Stomach (tissue), 9 donors: ENCODE results near the gene VPS51. TPM values are rescaled to one million over a fixed set of nuclear protein-coding genes. Genes with fewer than 3 reads are reported as not detected.

Source experiments
- DNase-seq, 2 donors: peaks; one replicate each; pipeline versions ENCODE4 v3.0.0 to v3.0.0-alpha.2; 2013 to 2019
- H3K27ac ChIP-seq, 5 donors: fragments of 200-600 bp in 4 of 5; sonication (generic) in 4 of 5; one replicate each; pipeline ENCODE4 v1.5.1; 2013 to 2019; ENCODE audit warnings: mild to moderate bottlenecking in 1 of 5, moderate library complexity in 1 of 5
- H3K27me3 ChIP-seq, 3 donors: fragments of 200-600 bp; sonication (generic); one replicate each; pipeline ENCODE4 v1.5.1; 2017 to 2019; ENCODE audit warnings: mixed run types in 1 of 3
- H3K36me3 ChIP-seq, 4 donors: fragments of 200-600 bp; sonication (generic); 1 replicate in 3 of 4; 2 replicates in 1 of 4; pipeline ENCODE4 v1.5.1; 2016 to 2019
- H3K4me1 ChIP-seq, 4 donors: fragments of 200-600 bp; sonication (generic); one replicate each; pipeline ENCODE4 v1.5.1; 2016 to 2019
- H3K4me3 ChIP-seq, 4 donors: fragments of 200-600 bp; sonication (generic) in 3 of 4; one replicate each; pipeline ENCODE4 v1.5.1; 2016 to 2019; ENCODE audit warnings: mild to moderate bottlenecking in 1 of 4
- H3K9me3 ChIP-seq, 4 donors: fragments of 200-600 bp; sonication (generic); one replicate each; pipeline ENCODE4 v1.5.1; 2016 to 2019
- EP300 ChIP-seq: sonication (generic); formaldehyde crosslinking; IDR thresholded peaks from one replicate; pipeline ENCODE4 v1.6.1; 2017; ENCODE audit warnings: antibody characterized with exemption
- POLR2A ChIP-seq, 4 donors: fragments of 450-650 bp; IDR thresholded peaks; one replicate each; pipeline ENCODE4 v1.6.1; 2016; ENCODE audit warnings: antibody characterized with exemption in 4 of 4, control low read depth in 2 of 4, mild to moderate bottlenecking in 1 of 4, moderate library complexity in 1 of 4
- POLR2AphosphoS5 ChIP-seq, 3 donors: sonication (generic); formaldehyde crosslinking; IDR thresholded peaks; one replicate each; pipeline ENCODE4 v1.6.1; 2016; ENCODE audit warnings: antibody characterized with exemption in 3 of 3
- WGBS, 5 donors: extraction: QIAGEN DNeasy Blood & Tissue Kit in 3 of 5; methylation state at CpG; one replicate each; pipeline versions ENCODE4 v1.1.5 to v1.1.7; 2013 to 2018; 5-methylcytosine and 5-hydroxymethylcytosine counted together
- intact Hi-C: fragments of 100-400 bp; cut with DNase I; formaldehyde crosslinking; loops from one replicate; pipeline ENCODE4 v1.15.1; 2023; ENCODE audit warnings: low total_unique reads
- polyA plus RNA-seq, 3 donors: library from polyadenylated mRNA; stranded (reverse); fragments of 200-250 nt; gene quantifications; one replicate each; pipeline ENCODE4 v1.2.3, GENCODE V29; 2013
- total RNA-seq, 5 donors: library from RNA; depleted of rRNA; stranded (reverse); fragments of >200 nt; gene quantifications; one replicate each; pipeline versions ENCODE4 v1.1.0 to v1.2.3, GENCODE V29; 2014 to 2016
- TF ChIP-seq, protein P1 (sequence below), 7 experiments: fragments of 450-650 bp in 4 of 7; fragments of 200-600 bp in 3 of 7; sonication (generic) in 3 of 7; IDR thresholded peaks; one replicate each; pipeline ENCODE4 v1.5.1; 2016 to 2019; ENCODE audit warnings: antibody characterized with exemption in 7 of 7, control low read depth in 2 of 7, mild to moderate bottlenecking in 1 of 7
- donor health status: healthy with polysubstance abuse.
- donor health status: Bipolar disorder and iron deficiency.
- donor health status: healthy.

Gene VPS51
- total and polyA plus RNA-seq, 8 donors: 124 to 2,272 (median 202) TPM

DNA sequence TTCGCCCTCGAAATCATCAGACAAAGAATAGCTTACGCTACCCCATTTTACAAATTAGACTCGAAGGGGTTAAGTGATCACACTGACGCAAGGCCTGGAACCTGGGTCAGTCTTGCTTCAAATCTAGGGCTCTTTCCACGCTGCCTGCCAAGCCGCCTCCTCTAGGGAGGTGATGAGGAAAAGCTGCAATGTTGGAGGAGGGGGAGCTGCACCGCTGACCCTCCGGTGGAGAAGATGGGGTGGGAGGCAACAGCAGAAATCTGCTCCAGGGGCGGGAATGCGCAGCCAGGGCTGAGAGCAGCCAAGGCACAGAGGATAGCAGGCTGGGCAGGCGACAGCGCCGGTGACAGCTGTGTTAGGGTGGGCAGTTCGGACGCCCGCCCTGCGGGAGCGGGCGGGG lies 37.7 kb downstream of the VPS51 start:
- Histone ChIP-seq H3K9me3 (no peaks in the 10 kb centered on the region), H3K4me1 (peaks cover 25 to 50% (median 44%) of the 10 kb centered on the region in 4 donors), H3K36me3 (peaks cover 43 to 44% (median 43%) of the 10 kb centered on the region in 4 donors), H3K4me3 (peak overlapping the region; percentile 80 to 99 (median 92)), H3K27me3 (no peaks in the 10 kb centered on the region), H3K27ac (peak overlapping the region; percentile 94 to 99 (median 98))
- peak; percentile 46 to 77 for DNase-seq
- WGBS, 5 donors: 0 to 1% (median 0%) methylated on average over 18 to 20 of the region's 20 CpGs
- TF ChIP-seq EP300 (no peak), POLR2A (IDR thresholded peaks at IDR 0.05) (no peak), POLR2AphosphoS5 (IDR thresholded peaks at IDR 0.05) (no peak)
- TF ChIP-seq, protein P1, sequence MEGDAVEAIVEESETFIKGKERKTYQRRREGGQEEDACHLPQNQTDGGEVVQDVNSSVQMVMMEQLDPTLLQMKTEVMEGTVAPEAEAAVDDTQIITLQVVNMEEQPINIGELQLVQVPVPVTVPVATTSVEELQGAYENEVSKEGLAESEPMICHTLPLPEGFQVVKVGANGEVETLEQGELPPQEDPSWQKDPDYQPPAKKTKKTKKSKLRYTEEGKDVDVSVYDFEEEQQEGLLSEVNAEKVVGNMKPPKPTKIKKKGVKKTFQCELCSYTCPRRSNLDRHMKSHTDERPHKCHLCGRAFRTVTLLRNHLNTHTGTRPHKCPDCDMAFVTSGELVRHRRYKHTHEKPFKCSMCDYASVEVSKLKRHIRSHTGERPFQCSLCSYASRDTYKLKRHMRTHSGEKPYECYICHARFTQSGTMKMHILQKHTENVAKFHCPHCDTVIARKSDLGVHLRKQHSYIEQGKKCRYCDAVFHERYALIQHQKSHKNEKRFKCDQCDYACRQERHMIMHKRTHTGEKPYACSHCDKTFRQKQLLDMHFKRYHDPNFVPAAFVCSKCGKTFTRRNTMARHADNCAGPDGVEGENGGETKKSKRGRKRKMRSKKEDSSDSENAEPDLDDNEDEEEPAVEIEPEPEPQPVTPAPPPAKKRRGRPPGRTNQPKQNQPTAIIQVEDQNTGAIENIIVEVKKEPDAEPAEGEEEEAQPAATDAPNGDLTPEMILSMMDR (IDR thresholded peaks at IDR 0.05): no peak
- intact Hi-C loops: no loop called here

DNA sequence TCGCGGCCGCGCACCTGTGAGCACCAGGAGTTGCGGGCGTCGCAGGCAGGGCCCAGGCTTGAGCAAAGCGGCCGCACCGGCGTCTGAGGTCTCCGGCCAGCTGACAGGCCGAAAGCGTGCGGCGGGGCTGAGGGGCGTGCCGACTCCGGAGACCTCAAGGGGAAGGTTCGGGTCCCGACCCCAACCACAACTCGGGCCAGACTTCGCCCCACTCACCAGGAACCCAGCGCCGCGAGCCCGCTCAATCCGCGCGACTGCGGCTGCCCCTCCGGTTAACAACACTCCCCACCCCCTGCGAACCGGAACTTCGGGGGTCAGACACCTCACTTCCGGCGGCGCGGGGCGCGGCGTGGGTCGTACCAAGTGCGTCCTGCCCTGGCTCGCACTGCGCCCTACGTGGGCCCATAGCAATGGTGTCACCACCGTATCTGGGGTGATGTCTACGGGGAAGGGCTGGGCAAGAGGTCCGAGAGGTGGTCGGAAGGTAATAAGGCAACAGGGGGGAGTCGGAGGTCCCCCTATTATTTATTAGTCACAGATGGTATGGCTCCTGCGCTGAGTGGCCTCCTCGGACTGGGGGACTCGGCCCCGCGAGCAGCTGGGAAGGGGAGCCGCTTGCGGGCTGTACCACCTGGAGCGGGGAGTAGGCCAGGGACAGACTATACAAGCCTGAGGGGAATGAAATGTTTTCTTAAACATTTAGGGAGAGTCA lies 38.4 kb downstream of the VPS51 start, which contains the start of gene SYVN1:
Gene SYVN1 (minus strand): TSS at position 280 of the 712 bp plus-strand sequence. CDS start 918 bp downstream, outside the sequence.
- 0 to 1% (median 0%) methylated on average over 15 to 60 of the region's 60 CpGs for WGBS, 5 donors
- Histone ChIP-seq H3K27ac (peak within 1 kb of the TSS; percentile 94 to 99 (median 98)), H3K4me1 (peaks cover 25 to 50% (median 44%) of the 10 kb centered on the region in 4 donors), H3K4me3 (peak within 1 kb of the TSS; percentile 80 to 99 (median 92)), H3K27me3 (no peaks in the 10 kb centered on the region), H3K9me3 (no peaks in the 10 kb centered on the region), H3K36me3 (peaks cover 36 to 37% (median 37%) of the 10 kb centered on the region in 4 donors)
- no peak for TF ChIP-seq EP300
- TF ChIP-seq POLR2A (IDR thresholded peaks at IDR 0.05): peak in 2 of 4 donors; percentile 90 to 92
- peak; percentile 94 to 99 (median 99) for TF ChIP-seq POLR2AphosphoS5 (IDR thresholded peaks at IDR 0.05)
- TF ChIP-seq, protein P1 (IDR thresholded peaks at IDR 0.05): no peak
- DNase-seq: peak; percentile 94 to 97
- intact Hi-C loops: no loop called here

DNA sequence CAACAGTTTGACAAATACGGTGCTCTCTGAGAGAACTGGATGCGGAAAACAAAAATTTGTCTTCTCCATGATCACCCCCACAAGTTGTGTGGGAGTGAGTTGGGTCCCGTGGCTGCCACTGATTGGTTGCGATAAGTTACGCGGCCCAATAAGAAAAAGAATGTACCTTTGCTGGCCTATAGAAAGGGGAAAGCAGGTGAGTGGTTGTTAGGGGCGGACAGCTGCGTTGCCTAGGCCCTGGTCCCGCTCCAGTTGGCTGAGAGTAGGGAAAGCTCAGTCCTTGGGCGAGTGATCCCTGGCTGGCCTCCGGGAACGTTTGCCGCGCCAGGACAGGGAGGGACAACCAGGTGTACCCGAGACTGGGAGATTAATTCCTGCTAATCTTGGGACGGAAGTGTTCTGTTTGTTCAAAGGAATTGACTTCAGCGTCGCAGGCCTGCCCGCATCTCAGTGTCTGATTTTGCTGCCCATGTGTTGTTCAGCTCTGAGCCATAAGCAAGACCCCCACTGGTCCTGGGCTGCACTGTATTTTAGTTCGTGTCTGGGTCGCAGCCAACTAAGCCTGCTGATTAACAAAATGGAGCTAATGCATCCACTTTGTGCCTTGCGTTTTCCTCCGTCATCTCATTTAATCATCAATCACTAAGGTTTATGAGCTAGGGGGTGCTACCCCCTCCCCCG lies 39.1 kb downstream of the VPS51 start:
- Histone ChIP-seq H3K36me3 (peaks cover 29 to 30% (median 30%) of the 10 kb centered on the region in 4 donors), H3K27me3 (no peaks in the 10 kb centered on the region), H3K4me1 (peaks cover 25 to 48% (median 43%) of the 10 kb centered on the region in 4 donors), H3K27ac (peak overlapping the region; percentile 94 to 99 (median 98)), H3K9me3 (no peaks in the 10 kb centered on the region), H3K4me3 (peak overlapping the region; percentile 80 to 99 (median 92))
- peak; percentile 98 for DNase-seq
- WGBS, 5 donors: 0 to 2% (median 1%) methylated on average over 24 of the region's 24 CpGs
- TF ChIP-seq, protein P1 (IDR thresholded peaks at IDR 0.05): no peak
- TF ChIP-seq EP300 (no peak), POLR2AphosphoS5 (IDR thresholded peaks at IDR 0.05) (peak; percentile 23 to 91 (median 91)), POLR2A (IDR thresholded peaks at IDR 0.05) (peak in 1 of 4 donors; percentile 20)
- intact Hi-C loops: no loop called here

DNA sequence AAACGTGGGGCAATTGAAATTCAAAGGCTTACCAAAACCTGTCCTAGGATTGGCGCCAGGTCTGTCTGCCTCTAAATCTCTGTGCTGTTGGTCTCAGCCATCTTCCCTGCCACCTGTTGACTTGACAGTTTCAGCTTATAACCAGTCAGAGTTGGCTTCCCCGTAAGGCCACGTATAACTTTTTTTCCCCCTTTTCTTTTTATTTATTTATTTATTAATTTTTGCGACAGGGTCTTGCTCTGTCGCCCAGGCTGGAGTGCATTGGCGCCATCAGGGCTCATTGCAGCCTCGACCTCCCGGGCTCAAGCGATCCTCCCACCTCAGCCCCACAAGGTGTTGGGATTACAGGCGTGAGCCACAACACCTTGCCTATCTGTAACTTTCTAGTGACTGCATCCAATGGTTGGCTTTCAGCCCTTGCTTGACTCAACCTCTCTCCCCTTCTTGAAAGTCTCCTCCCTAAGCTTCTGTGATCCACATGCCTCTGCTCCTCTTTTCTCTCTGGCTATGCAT lies 39.7 kb downstream of the VPS51 start:
- 39 to 48% (median 43%) methylated on average over 11 of the region's 11 CpGs for WGBS, 5 donors
- H3K27me3 ChIP-seq: no peaks in the 10 kb centered on the region
- intact Hi-C loops: no loop called here
- peaks cover 25 to 45% (median 40%) of the 10 kb centered on the region in 4 donors for H3K4me1 ChIP-seq
- no peaks in the 10 kb centered on the region for H3K9me3 ChIP-seq
- H3K4me3 ChIP-seq: peak overlapping the region; percentile 80 to 99 (median 92)
- DNase-seq: no peak
- peaks cover 23 to 24% (median 24%) of the 10 kb centered on the region in 4 donors for H3K36me3 ChIP-seq
- no peak for TF ChIP-seq POLR2A (IDR thresholded peaks at IDR 0.05)
- TF ChIP-seq, protein P1 (IDR thresholded peaks at IDR 0.05): no peak
- no peak for TF ChIP-seq EP300
- peak overlapping the region; percentile 94 to 99 (median 98) for H3K27ac ChIP-seq
